HUDEP-2 (cell line): ENCODE results near the gene MYO1D.
"Not testable (repeated sequence)": the region's sequence is repeated elsewhere in the genome, so short reads cannot be mapped to it uniquely, and the experiment has no call there.

ENCODE experiments used
- DNase-seq, 76 experiments: peaks; one replicate each; lab custom pipeline; 2025; ENCODE audit not compliant: unreplicated experiment in 76 of 76; lab: John Stamatoyannopoulos, UW

The MYO1D gene

GRCh38 chr17:32876417-32877163, at the start of gene MYO1D:
Gene MYO1D (minus strand): TSS chr17:32877124. CDS start chr17:32876872, 252 bp downstream.
- DNase-seq = peak in 41 of 76 experiments; percentile 22 to 70 (median 35)

GRCh38 chr17:32926183-32926582, 49.3 kb upstream of the MYO1D start:
- no peak for DNase-seq

- not testable (repeated sequence) for DNase-seq
Observed at GRCh38 chr17:32923905-32924304, 47.0 kb upstream of the MYO1D start.

GRCh38 chr17:32921017-32921416, 44.1 kb upstream of the MYO1D start:
- DNase-seq = no peak

GRCh38 chr17:32920293-32920692, 43.4 kb upstream of the MYO1D start:
- no peak for DNase-seq

- DNase-seq = not testable (repeated sequence)
Observed at GRCh38 chr17:32919876-32920275, 43.0 kb upstream of the MYO1D start.

GRCh38 chr17:32917842-32918241, 40.9 kb upstream of the MYO1D start:
- no peak for DNase-seq

GRCh38 chr17:32917081-32917480, 40.2 kb upstream of the MYO1D start:
- no peak for DNase-seq

- no peak for DNase-seq
Observed at GRCh38 chr17:32916134-32916533, 39.2 kb upstream of the MYO1D start.

- peak in 26 of 76 experiments; percentile 10 to 40 (median 21) for DNase-seq
Observed at GRCh38 chr17:32915245-32915644, 38.3 kb upstream of the MYO1D start.

GRCh38 chr17:32914181-32914580, 37.3 kb upstream of the MYO1D start:
- no peak for DNase-seq

GRCh38 chr17:32913593-32913992, 36.7 kb upstream of the MYO1D start:
- no peak for DNase-seq

- peak in 14 of 76 experiments; percentile 6 to 49 (median 19) for DNase-seq
Observed at GRCh38 chr17:32912218-32912897, 35.4 kb upstream of the MYO1D start.

- no peak for DNase-seq
Observed at GRCh38 chr17:32910769-32911168, 33.8 kb upstream of the MYO1D start.

- DNase-seq = peak in 72 of 76 experiments; percentile 21 to 90 (median 66)
Observed at GRCh38 chr17:32909787-32910369, 33.0 kb upstream of the MYO1D start.

GRCh38 chr17:32907583-32907982, 30.7 kb upstream of the MYO1D start:
- no peak for DNase-seq

- no peak for DNase-seq
Observed at GRCh38 chr17:32904891-32905290, 28.0 kb upstream of the MYO1D start.

GRCh38 chr17:32903774-32904673, 27.1 kb upstream of the MYO1D start:
- no peak for DNase-seq

GRCh38 chr17:32901743-32902142, 24.8 kb upstream of the MYO1D start:
- DNase-seq = no peak

GRCh38 chr17:32899236-32900013, 22.5 kb upstream of the MYO1D start:
- no peak for DNase-seq
